Prostate gland (tissue), 2 donors: ENCODE data around the gene VAV2. TPM values are rescaled to one million over a fixed set of nuclear protein-coding genes. Genes with fewer than 3 reads are reported as not detected.

ENCODE experiments used
- DNase-seq: peaks from one replicate; pipeline ENCODE4 v3.0.0-alpha.2; 2019; ENCODE audit warnings: low spot score
- H3K27ac ChIP-seq, 2 donors: fragments of 200-600 bp; sonication (generic); 2 replicates each; pipeline ENCODE4 v1.5.1; 2017 to 2019
- H3K27me3 ChIP-seq: fragments of 200-600 bp; sonication (generic); replicated peaks from 2 replicates; pipeline ENCODE4 v1.5.1; 2019; ENCODE audit not compliant: insufficient read depth
- H3K36me3 ChIP-seq, 2 donors: fragments of 200-600 bp; sonication (generic); 1 replicate in 1 of 2; 2 replicates in 1 of 2; pipeline versions ENCODE4 v1.5.1 to v1.8.1; 2017 to 2019
- H3K4me1 ChIP-seq: fragments of 200-600 bp; sonication (generic); replicated peaks from 2 replicates; pipeline ENCODE4 v1.5.1; 2019
- H3K4me3 ChIP-seq, 2 donors: fragments of 200-600 bp; sonication (generic); 2 replicates each; pipeline ENCODE4 v1.5.1; 2017 to 2019
- H3K9me3 ChIP-seq: fragments of 200-600 bp; sonication (generic); 2 replicates; pipeline ENCODE4 v1.5.1; 2017
- CTCF ChIP-seq, 4 experiments: fragments of 200-600 bp in 2 of 4; fragments of 450-650 bp in 2 of 4; sonication (generic) in 2 of 4; IDR thresholded peaks; 1 replicate in 3 of 4; 2 replicates in 1 of 4; pipeline ENCODE4 v1.5.1; 2016 to 2019; ENCODE audit warnings: antibody characterized with exemption in 4 of 4, mild to moderate bottlenecking in 2 of 4, moderate library complexity in 2 of 4
- POLR2A ChIP-seq: fragments of 450-650 bp; IDR thresholded peaks from one replicate; pipeline ENCODE4 v1.6.1; 2016; ENCODE audit warnings: antibody characterized with exemption, mild to moderate bottlenecking
- POLR2AphosphoS5 ChIP-seq: sonication (generic); formaldehyde crosslinking; IDR thresholded peaks from one replicate; pipeline ENCODE4 v1.6.1; 2017; ENCODE audit warnings: antibody characterized with exemption
- WGBS: methylation state at CpG from one replicate; pipeline ENCODE4 v1.1.5; 2018; 5-methylcytosine and 5-hydroxymethylcytosine counted together
- intact Hi-C: fragments of 100-400 bp; cut with DNase I; formaldehyde crosslinking; loops from one replicate; pipeline ENCODE4 v1.14.2; 2022
- total RNA-seq, 2 donors: library from RNA; depleted of rRNA; stranded (reverse); fragments of >200 nt; gene quantifications; one replicate each; pipeline ENCODE4 v1.1.0, GENCODE V29; 2016

Gene VAV2
- total RNA-seq, 2 donors from 2014 or later, result 13.5 to 19.5 TPM

- Histone ChIP-seq H3K4me3 (no peak overlapping the region), H3K36me3 (no peaks in the 10 kb centered on the region), H3K27me3 (no peaks in the 10 kb centered on the region), H3K27ac (no peak overlapping the region), H3K9me3 (no peaks in the 10 kb centered on the region), H3K4me1 (no peaks in the 10 kb centered on the region)
- WGBS, result 78% methylated on average over 27 of the region's 27 CpGs
- intact Hi-C loops, result no loop called here
- DNase-seq, result no peak
- no peak for TF ChIP-seq POLR2AphosphoS5
- no peak for TF ChIP-seq POLR2A
Measured at GRCh38 chr9:133942206-133942975, 49.7 kb downstream of the VAV2 start.

- WGBS, result 94% methylated on average over 11 of the region's 12 CpGs
- no peak overlapping the region for H3K27ac ChIP-seq
- H3K4me1 ChIP-seq, result no peaks in the 10 kb centered on the region
- no peak for DNase-seq
- TF ChIP-seq CTCF (IDR thresholded peaks at IDR 0.05) (no peak), POLR2A (no peak), POLR2AphosphoS5 (no peak)
- intact Hi-C loops, result no loop called here
- H3K27me3 ChIP-seq, result no peaks in the 10 kb centered on the region
- no peak overlapping the region for H3K4me3 ChIP-seq
- H3K36me3 ChIP-seq, result no peaks in the 10 kb centered on the region
- no peaks in the 10 kb centered on the region for H3K9me3 ChIP-seq
Measured at GRCh38 chr9:133939845-133940244, 52.3 kb downstream of the VAV2 start.

GRCh38 chr9:133939171-133939785 lies 52.8 kb downstream of the VAV2 start:
- WGBS, result 86% methylated on average over 23 of the region's 23 CpGs
- no peak for TF ChIP-seq POLR2A
- no peak for TF ChIP-seq POLR2AphosphoS5
- TF ChIP-seq CTCF (IDR thresholded peaks at IDR 0.05), result no peak

GRCh38 chr9:133938753-133939152 lies 53.4 kb downstream of the VAV2 start:
- Histone ChIP-seq H3K27ac (no peak overlapping the region), H3K36me3 (no peaks in the 10 kb centered on the region), H3K4me1 (no peaks in the 10 kb centered on the region), H3K9me3 (no peaks in the 10 kb centered on the region), H3K4me3 (no peak overlapping the region), H3K27me3 (no peaks in the 10 kb centered on the region)
- DNase-seq, result no peak
- intact Hi-C loops, result no loop called here
- TF ChIP-seq POLR2A (no peak), POLR2AphosphoS5 (no peak), CTCF (IDR thresholded peaks at IDR 0.05) (no peak)
- WGBS, result 86% methylated on average over 14 of the region's 14 CpGs

More at GRCh38 chr9:133939171-133939785, 52.8 kb downstream of the VAV2 start:
- Histone ChIP-seq H3K27ac (no peak overlapping the region), H3K9me3 (no peaks in the 10 kb centered on the region), H3K4me3 (no peak overlapping the region), H3K27me3 (no peaks in the 10 kb centered on the region), H3K4me1 (no peaks in the 10 kb centered on the region), H3K36me3 (no peaks in the 10 kb centered on the region)
- intact Hi-C loops, result no loop called here
- DNase-seq, result no peak

- Histone ChIP-seq H3K36me3 (no peaks in the 10 kb centered on the region), H3K4me3 (no peak overlapping the region), H3K4me1 (no peaks in the 10 kb centered on the region), H3K27me3 (no peaks in the 10 kb centered on the region), H3K9me3 (no peaks in the 10 kb centered on the region), H3K27ac (no peak overlapping the region)
- intact Hi-C loops, result no loop called here
- TF ChIP-seq POLR2A (no peak), POLR2AphosphoS5 (no peak), CTCF (IDR thresholded peaks at IDR 0.05) (no peak)
- no peak for DNase-seq
- 91% methylated on average over 10 of the region's 10 CpGs for WGBS
Measured at GRCh38 chr9:133938086-133938485, 54.0 kb downstream of the VAV2 start.
